GM18907 (cell line): ENCODE measurements around the gene BGN.

ENCODE experiments used
- ATAC-seq: cut with Tn5 transposase; IDR thresholded peaks from one replicate; pipeline ENCODE4 v1.9.1; 2021; ENCODE audit warnings: mild to moderate bottlenecking, moderate library complexity; ENCODE audit not compliant: unreplicated experiment

BGN gene

DNA sequence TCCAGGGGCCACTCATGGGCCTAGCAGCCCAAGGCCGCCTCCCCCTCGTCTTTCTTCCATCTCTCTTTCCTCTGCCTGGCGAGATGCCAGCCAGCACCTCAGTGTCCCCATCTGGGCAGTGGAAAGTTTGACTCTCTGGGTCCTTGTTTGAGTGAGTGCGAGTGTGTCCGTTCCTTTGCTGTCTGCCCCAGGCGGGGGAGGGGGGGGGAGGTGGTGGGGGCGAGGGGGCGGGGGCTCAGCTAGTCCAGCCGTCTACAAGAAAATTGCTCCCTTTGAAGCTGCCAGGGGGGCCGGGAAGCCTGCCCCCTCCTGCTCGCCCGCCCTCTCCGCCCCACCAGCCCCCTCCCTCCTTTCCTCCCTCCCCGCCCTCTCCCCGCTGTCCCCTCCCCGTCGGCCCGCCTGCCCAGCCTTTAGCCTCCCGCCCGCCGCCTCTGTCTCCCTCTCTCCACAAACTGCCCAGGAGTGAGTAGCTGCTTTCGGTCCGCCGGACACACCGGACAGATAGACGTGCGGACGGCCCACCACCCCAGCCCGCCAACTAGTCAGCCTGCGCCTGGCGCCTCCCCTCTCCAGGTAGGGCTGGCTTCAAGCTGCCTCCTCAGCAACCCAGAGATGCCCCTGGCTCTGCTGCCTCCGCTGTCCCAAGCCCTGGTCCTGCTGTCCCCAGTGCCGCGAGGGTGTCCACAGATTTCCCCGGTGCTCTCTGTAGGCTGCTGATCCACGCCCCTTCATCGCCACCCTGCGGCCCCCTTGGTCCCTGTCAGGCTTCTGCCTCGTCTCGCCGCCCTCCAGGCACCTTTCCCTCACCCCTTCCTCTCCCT is at the start of gene BGN:
Gene BGN (plus strand): TSS at position 440 of the 821 bp plus-strand sequence. CDS start 9,652 bp downstream, outside the sequence.
- no peak for ATAC-seq

DNA sequence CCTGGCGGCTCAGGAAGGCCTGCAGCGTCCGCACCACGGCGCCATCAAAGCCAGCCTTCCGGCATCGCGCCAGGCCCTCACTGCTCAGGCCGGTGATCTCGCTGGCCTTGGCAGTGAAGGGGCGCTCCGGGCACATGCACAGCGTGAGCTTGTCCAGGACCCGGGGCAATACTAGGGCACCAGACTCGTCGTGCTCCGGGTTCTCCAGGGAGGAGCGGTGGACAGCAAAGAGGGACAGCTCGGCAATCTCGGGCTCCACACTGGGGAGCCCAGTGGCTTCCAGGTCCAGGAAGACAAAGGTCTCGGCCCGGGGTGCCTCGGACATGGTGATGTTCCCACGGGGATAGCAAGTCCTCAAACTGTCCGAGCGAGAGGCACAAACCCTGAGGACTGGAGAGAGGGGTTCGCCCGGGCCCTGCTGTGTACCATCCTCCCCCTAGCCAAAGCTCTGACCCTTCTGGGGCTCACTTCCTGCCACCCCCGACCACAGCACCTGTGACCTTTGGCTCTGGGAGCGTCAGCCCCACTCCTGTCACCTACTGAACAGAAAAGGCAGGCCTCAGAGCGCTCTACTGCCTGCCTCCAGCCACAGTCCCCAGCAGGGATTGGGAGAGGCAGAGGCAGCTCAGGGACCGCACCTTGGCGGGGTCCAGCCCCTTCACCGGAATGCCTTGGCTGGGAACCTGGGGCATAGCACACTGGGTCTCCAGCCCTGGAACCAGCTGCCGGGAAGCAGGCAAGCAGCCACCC is 49.5 kb upstream of the BGN start:
- ATAC-seq, result no peak

DNA sequence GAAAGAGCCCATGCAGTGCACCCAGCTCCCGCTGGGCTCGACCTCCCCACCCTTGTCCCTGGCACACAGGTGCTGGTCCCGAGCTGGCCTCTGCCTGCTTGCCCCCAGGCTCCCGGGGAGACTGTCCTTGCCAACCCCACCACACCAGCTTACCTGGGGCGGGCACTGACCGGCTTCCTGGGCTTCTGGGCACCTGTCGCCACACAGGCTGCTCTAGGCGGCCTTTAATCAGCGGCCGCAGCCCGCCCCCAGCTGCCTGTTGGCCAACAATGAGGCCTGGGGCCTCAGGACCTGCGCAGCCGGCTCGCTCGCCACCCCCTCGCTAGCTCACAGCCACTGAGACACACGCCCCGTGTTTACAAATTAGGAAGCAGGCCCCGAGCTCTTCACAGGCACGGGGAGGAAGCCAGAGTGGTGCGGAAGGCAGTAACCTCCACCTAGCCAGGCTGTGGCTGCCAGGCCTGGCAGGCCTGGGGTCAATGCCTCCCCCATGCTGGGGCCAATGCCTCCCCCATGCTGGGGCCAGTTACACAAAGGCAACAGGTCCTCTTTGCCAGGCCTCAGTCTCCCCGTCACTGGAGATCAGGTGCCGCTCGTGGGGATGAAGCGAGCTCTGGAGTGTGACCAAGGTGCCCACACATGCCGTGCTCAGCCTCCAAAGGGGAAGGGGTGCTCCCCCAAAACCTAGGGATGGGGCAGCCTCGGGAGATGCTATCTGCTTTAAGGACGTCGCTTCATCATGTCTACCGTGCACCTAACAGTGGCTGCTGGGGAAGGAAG is 48.7 kb upstream of the BGN start, which contains the start of gene TREX2:
Gene TREX2 (minus strand): TSS at position 201 of the 780 bp plus-strand sequence. CDS start 626 bp downstream, outside the sequence.
- no peak for ATAC-seq

DNA sequence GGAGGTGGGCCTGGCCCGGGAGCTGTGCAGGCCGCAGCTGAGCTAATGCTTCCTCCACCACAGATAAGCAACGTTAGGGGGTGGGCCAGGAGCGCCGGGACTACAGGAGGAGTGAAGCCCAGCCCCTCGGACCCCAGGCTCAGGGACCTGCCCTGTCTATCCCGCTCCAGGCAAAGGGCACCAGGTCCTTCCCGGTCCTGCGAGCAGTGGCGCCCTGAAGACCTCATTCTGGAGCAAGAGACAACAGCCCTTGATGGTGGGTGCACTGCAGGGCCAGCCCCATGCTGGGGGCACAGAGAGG is 48.2 kb upstream of the BGN start:
- ATAC-seq, result no peak

DNA sequence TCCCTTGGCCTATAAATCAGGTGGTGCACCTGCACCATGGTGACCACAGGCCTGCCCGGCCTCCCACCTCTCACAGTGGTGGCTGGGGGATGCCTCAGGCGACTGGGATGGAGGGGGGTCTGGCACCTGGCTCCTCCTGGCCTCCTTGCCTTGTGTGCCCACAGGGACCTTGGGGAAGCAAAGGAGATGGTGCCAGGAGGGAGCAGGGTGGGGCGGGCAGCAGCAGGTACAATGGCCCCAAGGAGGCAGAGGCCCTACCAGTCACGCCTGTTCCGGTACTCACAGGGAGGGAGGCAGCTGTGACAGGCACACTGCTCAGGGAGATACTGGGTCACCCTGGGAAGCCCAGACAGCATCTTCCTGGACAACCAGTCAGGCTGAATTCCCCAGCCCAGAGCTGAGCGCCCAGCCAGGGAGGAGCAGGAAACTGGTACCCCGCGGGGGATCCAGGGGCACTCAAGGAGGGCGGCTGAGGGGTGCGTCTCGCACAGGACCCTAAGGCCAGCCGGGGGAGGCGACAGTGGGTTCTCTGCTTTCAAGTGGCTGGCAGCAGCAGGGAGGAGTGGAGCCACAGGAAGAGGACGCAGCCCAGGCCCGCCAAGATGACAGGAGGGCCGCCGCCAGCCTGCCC is 47.7 kb upstream of the BGN start:
- ATAC-seq, result no peak

DNA sequence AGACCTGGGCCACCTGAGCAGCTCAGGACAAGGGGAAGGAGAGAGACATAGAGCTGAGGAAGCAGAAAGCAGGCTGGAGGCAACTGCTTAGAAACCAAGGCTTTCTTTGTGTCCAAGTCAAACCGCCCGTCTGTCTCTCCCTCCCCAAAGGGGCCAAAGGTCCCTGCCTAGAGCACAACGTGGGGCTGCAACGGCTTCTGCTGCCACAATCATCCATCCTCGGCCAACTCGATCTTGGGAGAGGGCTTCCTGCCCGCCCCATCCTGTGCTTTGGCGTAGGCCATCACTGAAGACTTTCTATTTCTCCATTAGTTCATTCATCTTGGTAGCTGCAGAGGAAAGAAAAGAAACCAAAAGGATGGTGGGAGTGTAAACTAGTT is 47.2 kb upstream of the BGN start:
- no peak for ATAC-seq

DNA sequence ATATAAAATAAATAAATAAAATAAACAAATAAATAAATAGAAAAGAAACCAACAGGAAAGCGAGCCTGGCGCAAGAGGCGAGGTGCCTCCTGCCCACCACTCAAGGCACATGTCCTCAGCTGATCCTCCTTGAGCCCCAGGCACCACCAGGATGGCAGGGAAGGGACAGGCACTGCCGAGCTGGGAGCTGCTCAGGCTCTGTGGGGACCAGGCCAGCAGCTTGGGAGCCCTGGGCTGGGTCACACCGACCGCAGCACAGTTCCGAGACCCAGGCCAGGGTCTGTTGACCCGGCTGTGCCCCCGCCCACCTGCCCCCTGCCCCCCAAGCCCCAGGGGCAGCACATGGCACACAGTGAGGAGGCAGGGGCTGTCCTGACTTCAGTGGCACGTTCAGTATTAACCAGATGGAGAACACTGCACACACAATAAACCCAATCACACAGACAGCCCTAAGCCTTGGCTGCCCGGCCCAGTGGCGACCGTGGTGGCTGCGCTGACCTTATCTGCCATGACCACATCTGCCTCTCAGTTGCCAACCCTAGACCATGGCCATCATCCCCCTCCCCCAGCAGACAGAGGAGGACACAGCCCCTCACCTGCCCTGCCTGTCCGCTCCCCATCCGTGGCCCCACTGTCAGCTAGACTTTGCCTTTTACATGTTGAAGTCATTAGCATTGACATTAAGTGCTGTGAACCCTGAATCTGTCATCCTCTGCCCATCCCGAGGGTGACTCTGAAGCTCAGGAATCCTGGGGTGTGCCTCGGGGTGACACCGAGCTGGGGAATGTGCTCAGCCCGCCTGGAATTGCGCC is 46.0 kb upstream of the BGN start:
- ATAC-seq, result no peak

DNA sequence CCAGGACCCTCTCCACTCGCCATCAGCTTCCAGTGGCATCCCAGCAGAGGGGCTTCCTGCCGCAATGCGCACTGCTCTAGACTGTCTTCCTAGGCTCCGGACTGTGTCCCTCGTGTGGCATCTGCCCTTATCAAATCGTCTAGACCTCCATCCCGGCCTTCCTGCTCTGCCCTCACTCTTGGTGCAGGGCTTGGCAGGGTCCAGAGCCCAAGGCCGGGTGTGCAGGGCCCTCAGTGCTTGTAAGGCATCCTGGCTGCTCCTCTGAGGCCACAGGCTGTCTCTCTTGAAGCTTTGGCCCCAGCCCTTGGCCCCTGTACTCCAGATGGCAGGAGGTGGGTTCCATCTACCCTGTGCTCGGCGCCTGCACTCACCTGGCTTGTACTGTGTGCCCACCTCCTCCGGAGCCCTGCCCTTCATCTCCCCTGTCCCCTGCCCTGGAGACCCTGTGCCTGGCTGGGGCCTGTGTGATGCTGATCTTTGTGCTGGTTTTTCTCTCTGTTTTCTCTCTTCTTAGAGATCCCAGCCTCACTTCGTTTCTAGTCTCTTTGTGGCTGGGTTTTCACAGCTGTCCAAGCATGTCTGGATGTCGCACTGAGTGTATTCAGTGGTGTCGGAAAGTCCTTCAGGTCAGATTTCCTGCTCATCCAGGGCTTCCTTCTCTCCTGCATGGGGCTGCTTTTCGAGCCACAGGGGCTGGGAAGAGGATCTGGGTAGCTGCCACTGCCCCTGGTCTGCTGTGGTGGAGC is 45.2 kb upstream of the BGN start:
- no peak for ATAC-seq

DNA sequence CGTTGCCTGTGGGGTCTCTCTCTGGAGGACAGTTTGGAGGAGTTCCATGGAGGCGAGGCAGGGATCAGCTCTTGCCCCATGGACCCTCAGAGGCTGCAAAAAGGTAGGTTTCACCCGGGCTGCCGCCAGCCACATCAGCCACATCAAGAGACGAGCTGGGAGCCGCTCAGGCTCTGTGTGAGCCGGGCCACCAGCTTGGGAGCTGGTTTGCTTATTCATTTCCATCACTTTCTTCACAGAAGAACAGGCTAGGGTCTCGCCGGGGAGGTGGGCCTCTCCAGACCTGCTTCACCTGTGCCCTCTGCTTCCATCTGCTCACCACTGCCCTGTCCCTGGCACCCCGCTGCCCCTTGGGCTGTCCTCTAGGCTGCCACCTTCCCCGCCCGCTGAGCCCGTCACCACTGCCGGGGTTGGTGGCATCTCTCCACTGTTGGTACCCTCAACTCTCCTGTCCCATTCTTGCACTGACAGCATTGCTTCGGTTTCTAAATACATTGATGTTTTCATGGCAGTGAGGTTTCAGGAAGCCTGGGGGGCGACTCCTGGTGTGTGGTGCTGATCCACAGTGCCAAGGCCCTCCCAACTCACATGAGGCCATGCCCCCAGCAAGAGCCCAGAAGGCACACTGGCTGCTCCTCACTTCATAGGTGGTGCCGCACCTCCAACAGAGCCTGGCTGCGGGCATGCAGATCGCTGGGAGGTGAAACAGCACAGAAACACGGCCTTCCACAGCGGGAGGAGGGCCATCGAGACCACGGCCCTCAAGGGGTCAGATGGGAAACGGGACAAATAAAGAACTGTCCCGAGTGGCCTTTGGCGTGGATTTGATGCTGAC is 44.4 kb upstream of the BGN start:
- ATAC-seq, result no peak

DNA sequence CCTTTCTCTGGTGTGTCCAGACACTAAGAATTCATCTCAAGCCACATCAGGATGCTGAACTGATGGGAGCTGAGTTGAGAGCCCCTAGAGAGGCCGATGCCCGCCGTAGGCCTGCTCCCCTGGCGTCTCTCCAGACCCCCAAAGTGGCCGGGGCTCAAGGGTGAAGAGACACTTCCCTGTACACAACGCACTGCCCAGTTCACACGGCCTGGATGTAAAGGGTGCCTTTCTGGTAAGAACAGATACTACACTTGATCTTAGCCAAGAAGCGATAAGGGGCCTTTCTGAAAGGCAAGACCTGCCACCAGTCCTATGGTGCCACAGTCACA is 43.9 kb upstream of the BGN start:
- no peak for ATAC-seq

DNA sequence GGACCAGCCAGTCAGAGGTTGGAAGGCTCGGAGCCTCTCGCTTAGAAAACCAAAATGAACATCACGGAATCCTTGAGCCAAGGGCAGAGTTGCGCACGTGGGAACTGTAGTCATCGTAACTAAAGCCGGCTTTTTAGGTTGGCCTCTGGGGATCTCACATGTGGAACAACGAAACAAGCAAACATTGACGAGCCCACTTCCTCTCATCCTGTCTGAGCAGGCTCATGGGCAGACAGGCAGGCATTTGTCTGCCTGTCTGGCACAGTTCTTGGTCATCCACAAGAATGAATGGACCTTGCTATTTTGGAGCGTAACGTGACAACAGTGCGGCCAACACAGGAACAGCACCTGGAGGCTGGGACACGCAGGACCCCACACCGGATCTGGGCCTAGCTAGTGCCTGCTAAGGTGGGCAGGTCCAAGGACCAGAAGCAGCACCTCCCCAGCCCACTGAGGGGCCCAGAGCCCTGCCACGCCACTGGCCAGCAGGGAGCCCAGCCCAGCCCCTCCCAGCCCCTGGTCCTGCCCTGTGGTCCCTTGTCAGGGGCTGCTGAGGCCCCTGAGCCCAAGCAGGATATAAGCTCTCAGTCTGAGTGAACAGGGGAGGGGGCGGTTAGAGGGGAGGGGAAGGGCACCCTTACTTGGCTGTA is 39.8 kb upstream of the BGN start:
- ATAC-seq, result no peak

DNA sequence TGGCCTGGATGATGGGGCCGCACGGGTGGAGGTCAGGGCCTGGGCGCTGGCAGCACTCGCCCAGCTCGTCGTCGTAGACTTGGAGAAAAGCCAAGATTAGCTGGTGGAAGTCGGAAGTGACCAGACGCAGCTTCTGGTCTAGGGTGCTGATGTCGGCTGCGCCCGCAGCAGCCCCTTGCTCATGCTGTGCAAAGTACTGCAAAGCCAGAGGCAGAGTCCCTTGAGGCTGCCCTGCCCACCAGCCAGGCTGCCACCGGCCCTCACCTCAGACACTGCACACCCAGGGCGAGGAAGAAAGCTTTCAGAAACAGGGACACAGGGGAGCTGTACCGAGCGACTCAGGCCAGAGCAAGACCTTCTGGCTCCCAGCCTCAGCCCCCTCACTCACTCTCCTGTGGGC is 39.2 kb upstream of the BGN start:
- no peak for ATAC-seq

DNA sequence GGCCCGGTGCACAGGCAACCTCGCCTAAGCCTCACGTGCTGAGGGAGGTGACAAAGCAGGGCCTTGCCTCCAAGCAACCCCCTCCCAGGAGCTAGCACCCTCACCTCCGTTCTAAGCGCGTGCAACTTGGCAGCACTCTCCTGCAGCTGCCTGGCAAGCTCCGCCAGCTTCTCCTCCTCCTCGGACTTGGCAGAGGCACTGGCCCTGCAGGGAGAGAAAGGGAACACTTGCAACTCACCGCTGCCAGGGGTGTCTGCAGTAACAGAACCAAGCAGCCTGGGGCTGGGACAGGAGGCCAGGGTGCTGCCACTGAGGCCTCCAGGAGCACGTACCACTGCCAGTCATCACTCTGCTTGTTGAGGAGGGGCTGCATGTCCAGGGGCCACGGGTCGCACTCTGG is 38.6 kb upstream of the BGN start:
- ATAC-seq, result no peak

DNA sequence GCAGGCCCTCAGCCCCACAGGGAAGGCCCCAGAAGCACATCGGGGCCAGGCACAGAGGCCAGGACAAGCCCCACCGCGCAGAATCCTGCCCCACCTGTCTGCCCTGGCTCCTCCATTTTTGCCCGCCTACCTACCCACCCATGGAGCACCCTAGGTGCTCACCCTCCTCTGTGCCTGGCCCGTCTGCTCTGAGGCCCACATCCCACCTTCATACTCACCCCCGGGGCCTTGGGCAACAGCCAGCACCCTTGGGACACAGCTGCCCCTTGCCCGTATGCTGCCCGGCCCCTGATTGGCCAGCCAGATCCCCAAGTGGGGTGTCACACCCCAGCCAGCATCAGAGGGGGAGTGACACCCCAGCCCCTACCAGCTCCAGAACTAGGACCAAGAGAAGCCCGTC is 38.1 kb upstream of the BGN start:
- no peak for ATAC-seq

DNA sequence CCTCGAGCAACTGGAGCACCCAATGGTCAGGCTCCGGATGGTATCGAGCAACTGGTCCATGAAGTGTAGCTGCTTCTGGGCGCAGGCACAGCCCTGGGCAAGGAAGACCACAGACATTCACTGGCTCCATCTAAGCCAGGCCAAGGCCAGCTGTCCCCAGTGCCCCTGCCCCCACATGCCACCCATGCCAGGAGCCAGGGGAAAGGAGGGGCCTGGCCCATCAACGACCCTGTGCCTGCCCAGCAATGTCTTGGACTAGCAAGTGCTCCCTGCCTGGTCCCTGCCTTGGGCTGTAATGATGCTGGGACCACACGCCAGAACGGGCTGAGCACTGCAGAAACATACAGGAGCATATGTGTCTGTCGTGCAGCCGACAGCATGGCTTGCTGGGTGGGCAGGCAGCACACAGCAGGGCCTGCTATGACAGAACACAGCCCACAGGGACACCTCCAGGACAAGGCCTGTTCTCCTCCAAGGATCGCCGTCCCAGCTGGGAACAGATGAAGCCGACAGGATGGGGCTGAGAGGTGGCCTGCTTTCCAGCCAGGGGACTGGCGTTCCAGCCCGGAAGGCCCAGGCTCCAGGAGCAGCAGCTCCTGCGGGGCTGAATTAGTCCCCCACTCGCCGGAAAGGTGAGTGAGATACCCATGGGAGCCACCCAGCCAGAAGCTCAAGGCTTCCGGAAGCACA is 37.5 kb upstream of the BGN start:
- no peak for ATAC-seq

DNA sequence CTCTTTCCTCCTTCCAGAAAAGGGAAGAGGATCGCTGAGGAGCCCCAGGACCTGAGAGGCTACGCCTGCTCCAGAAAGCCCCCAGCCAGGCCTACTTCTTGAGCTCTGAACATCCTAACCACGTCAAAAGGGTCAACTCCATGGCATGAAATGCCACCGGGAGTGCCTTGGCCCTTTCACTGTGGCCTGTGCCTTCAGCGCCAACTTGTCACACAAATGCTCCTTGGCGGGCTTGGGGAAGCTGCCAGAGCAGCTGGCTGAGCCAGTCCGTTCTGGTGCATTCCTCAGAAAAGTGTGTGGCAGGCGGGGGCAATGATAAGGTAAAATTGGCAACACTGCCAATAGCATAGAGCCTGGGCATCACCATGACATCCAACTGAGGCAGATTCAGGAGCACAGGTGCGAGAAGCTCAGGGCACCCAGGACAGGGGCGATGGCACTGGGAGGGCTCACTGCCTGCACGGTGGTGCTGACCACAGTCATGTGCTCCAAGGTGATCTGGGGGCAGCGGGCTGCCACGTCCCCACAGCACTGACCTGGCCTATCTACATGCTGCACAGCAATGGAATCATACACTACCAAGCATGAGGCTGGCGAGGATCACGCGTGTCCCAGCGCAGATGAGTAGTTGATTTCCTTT is 36.8 kb upstream of the BGN start:
- no peak for ATAC-seq

DNA sequence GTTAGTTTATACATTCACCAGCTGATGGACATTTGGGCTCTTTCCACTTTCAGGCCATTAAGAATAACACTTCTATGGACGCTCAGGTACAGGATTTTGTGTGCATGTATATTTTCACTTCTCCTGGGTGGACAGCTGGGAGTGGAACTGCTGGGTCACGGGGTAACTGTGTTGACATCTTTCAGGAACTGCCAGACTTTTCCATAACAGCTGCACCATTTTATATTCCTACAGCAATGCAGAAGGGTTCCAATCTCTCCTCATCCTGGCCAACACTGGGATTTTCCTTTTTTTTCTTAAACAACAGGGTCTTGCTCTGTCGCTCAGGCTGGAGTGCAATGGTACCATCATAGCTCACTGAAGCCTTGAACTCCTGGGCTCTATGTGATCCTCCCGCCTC is 36.3 kb upstream of the BGN start:
- no peak for ATAC-seq
